Measurements from ENCODE around the gene PPFIA2.

- TF ChIP-seq EZH2 (IDR thresholded peaks at IDR 0.05; ENCODE audit: borderline replicate concordance, insufficient read depth, low read length, poor library complexity, severe bottlenecking) (no peak), REST (IDR thresholded peaks at IDR 0.05; ENCODE audit: borderline replicate concordance) (no peak)
Measured at GRCh38 chr12:81294325-81295190, 464.6 kb downstream of the PPFIA2 start.

Measured in neural cell (in vitro differentiated cells).